Measurements from ENCODE around the gene CDT1.

The CDT1 gene

DNA sequence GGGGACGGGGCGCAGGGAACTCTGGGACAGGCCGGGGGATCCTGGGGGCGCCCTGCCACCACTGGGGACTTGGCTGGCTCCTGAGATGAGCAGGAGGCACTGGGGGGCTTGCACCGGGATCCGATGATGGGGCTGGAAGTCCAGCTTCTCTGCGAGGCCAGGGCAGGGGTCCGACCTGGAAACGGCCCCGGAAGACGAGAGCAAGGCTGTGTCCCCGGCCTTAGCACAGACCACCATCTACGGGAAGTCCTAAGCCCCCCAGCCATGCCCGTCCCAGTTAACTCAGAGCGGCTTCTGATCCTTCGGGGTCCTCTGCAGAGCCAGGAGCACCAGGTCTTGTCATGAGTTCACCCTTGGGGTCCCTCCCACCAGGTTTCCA is 573 bp downstream of the CDT1 start:
- DNase-seq (ENCODE audit: low read depth, low spot score), result no peak

GRCh38 chr16:88804552-88805339 is 1.2 kb downstream of the CDT1 start:
- no peak for DNase-seq (ENCODE audit: low read depth, low spot score)

GRCh38 chr16:88805340-88805715 is 1.7 kb downstream of the CDT1 start:
- DNase-seq (ENCODE audit: low read depth, low spot score), result no peak

DNA sequence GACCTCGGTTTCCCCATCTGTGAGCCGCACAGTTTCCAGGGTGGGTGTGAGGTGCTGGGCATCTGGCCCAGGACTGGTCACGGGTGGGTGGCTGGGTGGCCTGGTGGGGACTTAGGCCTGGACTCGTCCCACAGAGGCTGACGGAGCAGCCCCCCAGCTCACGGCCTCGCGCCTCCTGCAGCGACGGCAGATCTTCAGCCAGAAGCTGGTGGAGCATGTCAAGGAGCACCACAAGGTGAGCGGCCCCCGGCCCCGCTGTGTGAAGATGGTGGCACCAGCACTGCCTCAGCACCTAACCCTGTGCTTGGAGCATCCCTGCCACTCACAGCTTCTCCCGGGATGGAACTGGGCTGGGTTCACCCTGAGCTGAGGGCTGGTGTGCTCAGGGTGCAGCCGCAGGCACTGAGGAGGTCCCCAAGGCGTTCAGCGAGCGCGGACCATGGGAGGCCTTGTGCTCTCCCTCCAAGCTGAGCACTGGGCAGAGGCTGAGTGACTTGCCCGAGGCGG is 2.4 kb downstream of the CDT1 start:
- DNase-seq (ENCODE audit: low read depth, low spot score), result no peak

DNA sequence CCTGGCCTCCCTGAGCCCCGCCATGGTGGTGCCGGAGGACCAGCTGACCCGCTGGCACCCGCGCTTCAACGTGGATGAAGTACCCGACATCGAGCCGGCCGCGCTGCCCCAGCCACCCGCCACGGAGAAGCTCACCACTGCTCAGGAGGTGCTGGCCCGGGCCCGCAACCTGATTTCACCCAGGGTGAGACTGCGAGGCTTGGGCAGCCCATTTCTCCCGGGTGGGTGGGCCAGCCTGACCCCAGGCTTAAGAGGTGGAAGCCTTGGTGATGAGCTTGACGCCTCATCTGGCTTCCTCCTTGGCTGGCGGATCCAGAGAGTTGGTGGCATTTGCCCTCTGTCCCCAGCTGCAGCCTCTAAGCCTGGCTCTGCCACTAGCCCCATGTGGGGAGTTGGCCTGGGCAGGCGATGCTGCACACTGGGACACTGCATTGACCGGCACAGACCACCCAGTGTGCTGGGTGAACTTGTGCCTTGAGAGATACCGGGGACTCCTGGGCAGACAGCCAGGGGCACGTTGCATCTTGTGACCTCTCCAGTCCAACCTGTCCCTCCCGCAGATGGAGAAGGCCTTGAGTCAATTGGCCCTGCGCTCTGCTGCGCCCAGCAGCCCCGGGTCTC is 3.0 kb downstream of the CDT1 start:
- DNase-seq (ENCODE audit: low read depth, low spot score), result no peak

- no peak for DNase-seq (ENCODE audit: low read depth, low spot score)
Observed at GRCh38 chr16:88807142-88807625, 3.6 kb downstream of the CDT1 start.

- no peak for DNase-seq (ENCODE audit: low read depth, low spot score)
Observed at GRCh38 chr16:88807626-88808453, 4.3 kb downstream of the CDT1 start.

- no peak for DNase-seq (ENCODE audit: low read depth, low spot score)
Observed at GRCh38 chr16:88809068-88809675, 5.6 kb downstream of the CDT1 start.

- DNase-seq (ENCODE audit: low read depth, low spot score), result no peak
Observed at GRCh38 chr16:88809676-88810165, 6.1 kb downstream of the CDT1 start.

DNA sequence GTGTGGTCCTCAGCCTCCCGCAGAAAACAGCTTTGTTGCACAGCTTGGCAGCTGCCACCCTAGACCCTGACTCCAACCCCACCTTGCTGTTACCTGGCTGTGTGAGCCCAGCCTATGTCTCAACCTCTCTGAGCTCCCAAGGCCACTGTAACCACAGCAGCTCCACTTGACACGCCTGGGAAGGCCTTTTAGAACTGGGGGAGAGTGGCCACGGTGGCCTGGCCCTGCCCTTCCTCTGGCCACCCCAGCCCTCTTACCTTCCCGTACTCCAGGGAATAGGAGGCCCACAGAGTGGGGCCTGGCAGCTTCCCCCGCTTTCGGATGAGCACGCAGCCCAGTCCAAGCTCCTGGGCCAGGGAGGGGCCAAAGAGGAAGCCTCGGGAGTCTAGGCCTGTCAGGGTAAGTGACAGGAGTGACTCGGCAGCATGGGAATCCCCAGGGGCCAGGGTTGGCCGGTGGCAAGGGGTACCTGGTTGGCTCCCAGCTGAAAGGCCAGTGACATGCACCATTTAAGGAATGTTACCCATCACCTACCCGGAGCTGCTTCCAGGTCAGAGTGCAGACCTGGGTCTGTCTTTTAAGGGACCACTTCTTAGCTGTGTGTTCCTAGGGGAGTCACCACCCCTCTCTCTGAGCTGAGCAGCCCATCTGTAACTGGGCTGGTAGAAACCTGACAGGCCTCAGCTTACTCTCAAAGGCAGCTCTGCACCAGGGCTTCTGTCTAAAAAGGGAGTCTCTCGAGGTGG is 6.8 kb downstream of the CDT1 start:
- DNase-seq (ENCODE audit: low read depth, low spot score), result no peak

DNA sequence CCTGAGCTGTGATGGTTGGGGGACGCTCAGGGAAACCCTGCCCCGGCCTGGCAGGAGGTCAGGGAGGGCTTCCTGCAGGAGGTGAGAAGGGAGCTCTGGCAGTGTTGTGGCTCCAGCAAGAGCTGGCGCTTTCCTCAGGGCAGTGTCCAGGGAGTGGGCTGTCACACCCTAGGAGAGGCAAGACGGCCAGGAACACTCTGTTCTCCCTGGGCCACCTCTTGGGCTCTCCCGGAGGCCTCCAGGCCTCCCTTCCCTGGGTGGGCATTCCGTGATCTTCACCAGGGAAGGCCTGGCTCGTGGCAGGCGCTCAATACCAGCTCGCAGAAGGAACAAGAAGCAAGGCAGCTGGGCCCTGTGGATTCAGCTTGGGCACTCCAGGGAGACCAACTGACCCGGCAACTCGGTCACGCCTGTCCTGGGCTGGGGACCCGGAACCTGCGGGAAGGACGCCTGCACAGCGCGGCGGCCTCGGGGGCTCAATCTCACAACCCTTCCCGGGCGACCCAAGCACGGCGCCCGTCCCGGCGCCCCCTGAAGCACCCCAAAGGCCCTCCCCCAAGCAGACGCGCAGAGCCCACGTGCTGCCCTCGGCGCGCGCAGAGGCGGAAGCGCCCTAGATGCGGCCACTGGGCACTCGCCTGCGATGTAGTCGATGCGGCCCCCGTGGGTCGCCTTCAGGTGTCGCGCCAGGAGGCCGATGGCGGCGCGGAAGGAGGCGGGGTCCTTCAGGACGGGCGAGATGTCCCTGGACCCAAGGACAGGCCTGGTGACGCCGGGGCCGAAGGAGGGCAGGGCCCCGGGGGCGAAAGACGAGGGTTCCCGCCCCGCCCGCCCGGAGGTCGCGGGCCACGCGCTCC is 7.6 kb downstream of the CDT1 start:
- DNase-seq (ENCODE audit: low read depth, low spot score), result peak; percentile 46

- DNase-seq (ENCODE audit: low read depth, low spot score), result peak; percentile 94
Observed at GRCh38 chr16:88811769-88812512, 8.4 kb downstream of the CDT1 start, which contains the start of gene APRT. TSS of gene APRT (minus strand) at chr16:88811928. CDS start at chr16:88811899, 29 bp downstream.

GRCh38 chr16:88812513-88813268 is 9.1 kb downstream of the CDT1 start:
- DNase-seq (ENCODE audit: low read depth, low spot score), result no peak

GRCh38 chr16:88813269-88814143 is 9.9 kb downstream of the CDT1 start:
- DNase-seq (ENCODE audit: low read depth, low spot score), result no peak

GRCh38 chr16:88814144-88814502 is 10.5 kb downstream of the CDT1 start:
- DNase-seq (ENCODE audit: low read depth, low spot score), result no peak

DNA sequence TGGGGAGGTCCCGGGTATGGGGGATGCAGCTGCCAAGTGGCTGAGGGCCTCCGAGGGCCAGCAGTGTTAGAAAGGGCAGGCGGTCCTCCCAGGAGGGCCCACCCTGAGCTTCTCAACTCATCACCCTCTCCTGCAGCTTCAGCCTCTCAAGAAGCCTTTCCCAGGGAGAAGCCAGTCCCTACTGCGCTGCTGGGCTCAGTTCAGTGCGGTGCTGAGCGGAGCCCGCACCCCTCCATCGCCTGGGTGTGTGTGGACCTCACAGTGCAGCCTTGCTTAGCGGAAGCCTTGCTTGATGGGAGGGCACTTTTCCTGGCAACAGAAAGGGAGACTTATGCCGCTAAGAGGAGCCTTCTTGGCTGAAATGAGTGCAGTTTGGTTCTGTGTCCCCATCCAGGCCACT is 11.6 kb downstream of the CDT1 start:
- no peak for DNase-seq (ENCODE audit: low read depth, low spot score)

- peak; percentile 19 for DNase-seq (ENCODE audit: low read depth, low spot score)
Observed at GRCh38 chr16:88815901-88816589, 12.5 kb downstream of the CDT1 start.
